Transverse colon (tissue), 4 donors: ENCODE measurements around the gene PRR30. TPM values are rescaled to one million over a fixed set of nuclear protein-coding genes. Genes with fewer than 3 reads are reported as not detected.
A peak's percentile ranks its signal among the peaks of the same experiment; 100 is the strongest.

Experiments used
- DNase-seq: peaks from one replicate; pipeline ENCODE4 v3.0.0-alpha.2; 2019
- H3K27ac ChIP-seq, 4 donors: fragments of 200-600 bp; sonication (generic); 2 replicates each; pipeline ENCODE4 v1.5.1; 2016 to 2018; ENCODE audit warnings: inconsistent platforms in 4 of 4
- H3K27me3 ChIP-seq: fragments of 200-600 bp; sonication (generic); 2 replicates; pipeline ENCODE4 v1.5.1; 2017; ENCODE audit warnings: inconsistent platforms
- H3K36me3 ChIP-seq, 4 donors: fragments of 200-600 bp; sonication (generic); 2 replicates each; pipeline ENCODE4 v1.5.1; 2017 to 2019; ENCODE audit warnings: inconsistent platforms in 4 of 4
- H3K4me1 ChIP-seq, 4 donors: fragments of 200-600 bp; sonication (generic); 2 replicates each; pipeline ENCODE4 v1.5.1; 2017 to 2020; ENCODE audit warnings: inconsistent platforms in 4 of 4
- H3K4me3 ChIP-seq, 4 donors: fragments of 200-600 bp; sonication (generic); 1 replicate in 1 of 4; 2 replicates in 3 of 4; pipeline versions ENCODE4 v1.5.1 to v1.6.1; 2017 to 2019; ENCODE audit warnings: inconsistent platforms in 4 of 4
- H3K9me3 ChIP-seq, 2 donors: fragments of 200-600 bp; sonication (generic); 2 replicates each; pipeline ENCODE4 v1.5.1; 2017 to 2019; ENCODE audit warnings: inconsistent platforms in 2 of 2
- CTCF ChIP-seq, 5 experiments: fragments of 200-600 bp in 3 of 5; fragments of 450-650 bp in 2 of 5; sonication (generic) in 3 of 5; IDR thresholded peaks; 1 replicate in 2 of 5; 2 replicates in 3 of 5; pipeline ENCODE4 v1.5.1; 2016 to 2017; ENCODE audit warnings: antibody characterized with exemption in 5 of 5, inconsistent platforms in 3 of 5, mild to moderate bottlenecking in 2 of 5, moderate library complexity in 1 of 5
- EP300 ChIP-seq: sonication (generic); formaldehyde crosslinking; IDR thresholded peaks from one replicate; pipeline ENCODE4 v1.6.1; 2017; ENCODE audit warnings: antibody characterized with exemption, low read depth
- POLR2A ChIP-seq: fragments of 450-650 bp; IDR thresholded peaks from one replicate; pipeline ENCODE4 v1.6.1; 2016; ENCODE audit warnings: antibody characterized with exemption, mild to moderate bottlenecking, moderate library complexity
- POLR2AphosphoS5 ChIP-seq, 3 donors: sonication (generic); formaldehyde crosslinking; IDR thresholded peaks; one replicate each; pipeline ENCODE4 v1.6.1; 2016; ENCODE audit warnings: antibody characterized with exemption in 3 of 3
- WGBS, 2 donors: methylation state at CpG; one replicate each; pipeline ENCODE4 v1.1.5; 2018; ENCODE audit warnings: low coverage in 1 of 2; 5-methylcytosine and 5-hydroxymethylcytosine counted together
- in situ Hi-C, 4 donors: fragments of 200-750 bp; cut with MboI; loops; one replicate each; pipeline versions ENCODE4 v1.15.0 to v1.15.1; 2017; ENCODE audit warnings: low sequenced_read_pairs in 3 of 4, low pct_ligation_motif_present in 1 of 4, low pct_unique_long_range_greater_than_20kb in 1 of 4
- intact Hi-C: fragments of 100-400 bp; cut with DNase I; formaldehyde crosslinking; loops from one replicate; pipeline ENCODE4 v1.15.1; 2023; ENCODE audit warnings: low total_unique reads
- total RNA-seq, 4 donors: library from RNA; depleted of rRNA; stranded (reverse); fragments of >200 nt; gene quantifications; one replicate each; pipeline ENCODE4 v1.1.0, GENCODE V29; 2016

The PRR30 gene
- not detected for total RNA-seq

DNA sequence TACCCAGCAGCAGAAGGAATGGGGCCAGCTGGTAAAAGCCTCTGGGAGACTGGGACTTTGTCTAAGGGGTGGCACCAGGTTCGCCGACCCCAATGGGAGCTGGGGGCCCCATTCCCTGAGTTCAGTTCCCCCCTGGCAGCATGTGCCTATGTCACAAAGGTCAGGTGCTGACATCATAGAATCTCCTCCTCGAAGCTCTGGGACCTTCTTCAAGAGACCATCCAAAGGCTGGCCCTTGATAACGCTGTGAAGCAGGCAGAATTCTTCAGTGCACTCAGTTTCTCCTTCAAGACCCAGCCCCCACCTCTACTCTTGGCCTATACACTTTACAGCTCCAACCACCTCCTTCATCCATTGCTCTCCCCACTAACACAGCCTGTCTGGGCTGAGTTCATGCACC is at the start of gene PRR30:
TSS of gene PRR30 (minus strand) at position 101 of the 400 bp plus-strand sequence. CDS start 1,081 bp downstream, outside the sequence.
- no peak for DNase-seq
- intact Hi-C loops (loop anchor here (10.0 kb wide), 1 partner anchor 75 kb away; the partner anchor contains the start of genes ATRAID, CAD and SLC5A6), in situ Hi-C loops (no loop called here)
- H3K4me1 ChIP-seq: peaks cover 0 to 4% (median 0%) of the 10 kb centered on the region in 4 donors
- 71% methylated on average over 4 of the region's 4 CpGs; no CpG with 5 or more reads in 1 of the 2 donors for WGBS, 2 donors
- no peaks in the 10 kb centered on the region for H3K36me3 ChIP-seq
- H3K27me3 ChIP-seq: no peaks in the 10 kb centered on the region
- no peak within 1 kb of the TSS for H3K27ac ChIP-seq
- no peak within 1 kb of the TSS for H3K4me3 ChIP-seq
- TF ChIP-seq CTCF (IDR thresholded peaks at IDR 0.05) (no peak), EP300 (no peak), POLR2AphosphoS5 (IDR thresholded peaks at IDR 0.05) (no peak), POLR2A (no peak)
- H3K9me3 ChIP-seq: no peaks in the 10 kb centered on the region

- no peaks in the 10 kb centered on the region for H3K27me3 ChIP-seq
- no peaks in the 10 kb centered on the region for H3K9me3 ChIP-seq
- no peak for DNase-seq
- no peak for TF ChIP-seq EP300
- TF ChIP-seq POLR2A: no peak
- TF ChIP-seq CTCF (IDR thresholded peaks at IDR 0.05): no peak
- no peak for TF ChIP-seq POLR2AphosphoS5 (IDR thresholded peaks at IDR 0.05)
- in situ Hi-C loops: no loop called here
- H3K27ac ChIP-seq: peak overlapping the region; percentile 28 to 71 (median 58)
- 65 to 92% methylated on average over 2 to 6 of the region's 6 CpGs for WGBS, 2 donors
- H3K36me3 ChIP-seq: no peaks in the 10 kb centered on the region
- H3K4me1 ChIP-seq: peaks cover 0 to 4% (median 0%) of the 10 kb centered on the region in 4 donors
- intact Hi-C loops: no loop called here
- no peak overlapping the region for H3K4me3 ChIP-seq
These were observed 47.6 kb upstream of the PRR30 start for GRCh38 chr2:27186613-27187345.

- H3K9me3 ChIP-seq: no peaks in the 10 kb centered on the region
- DNase-seq: peak; percentile 51
- in situ Hi-C loops: no loop called here
- H3K27ac ChIP-seq: peak overlapping the region; percentile 60 to 71 (median 70)
- TF ChIP-seq POLR2AphosphoS5 (IDR thresholded peaks at IDR 0.05) (peak in 2 of 3 donors; percentile 18 to 31), POLR2A (no peak)
- peaks cover 0 to 4% (median 0%) of the 10 kb centered on the region in 4 donors for H3K4me1 ChIP-seq
- intact Hi-C loops: no loop called here
- WGBS, 2 donors: 24 to 32% methylated on average over 3 to 6 of the region's 6 CpGs
- H3K36me3 ChIP-seq: no peaks in the 10 kb centered on the region
- no peaks in the 10 kb centered on the region for H3K27me3 ChIP-seq
- no peak overlapping the region for H3K4me3 ChIP-seq
These were observed 46.3 kb upstream of the PRR30 start for GRCh38 chr2:27185331-27186026.

- Histone ChIP-seq H3K4me3 (no peak overlapping the region), H3K36me3 (no peaks in the 10 kb centered on the region), H3K4me1 (peaks cover 0 to 4% (median 0%) of the 10 kb centered on the region in 4 donors), H3K27me3 (peaks cover 10% of the 10 kb centered on the region), H3K27ac (peak overlapping the region; percentile 60 to 71 (median 70)), H3K9me3 (no peaks in the 10 kb centered on the region)
- in situ Hi-C loops: no loop called here
- TF ChIP-seq EP300: no peak
- no peak for TF ChIP-seq CTCF (IDR thresholded peaks at IDR 0.05)
- TF ChIP-seq POLR2AphosphoS5 (IDR thresholded peaks at IDR 0.05): no peak
- no peak for TF ChIP-seq POLR2A
- intact Hi-C loops: no loop called here
- DNase-seq: no peak
- 69 to 80% methylated on average over 2 to 4 of the region's 4 CpGs for WGBS, 2 donors
These were observed 44.9 kb upstream of the PRR30 start for GRCh38 chr2:27184115-27184514.
